WTC11 (cell line): ENCODE measurements around the gene ITGA11. TPM values are rescaled to one million over a fixed set of nuclear protein-coding genes. Genes with fewer than 3 reads are reported as not detected.

Experiments used
- ATAC-seq: fragments of 200-7000 bp; cut with Tn5 transposase; 2 replicates; pipeline ENCODE4 v1.10.0; 2021; ENCODE audit warnings: mild to moderate bottlenecking, moderate library complexity
- CTCF ChIA-PET: fragments of 300-600 bp; sonication (Branson Sonifier 250); formaldehyde crosslinking; loops from one replicate; lab custom pipeline; 2021; ENCODE audit warnings: antibody characterized with exemption; lab: Charles Lee
- POLR2A ChIA-PET: fragments of 350-600 bp; sonication (Branson Sonifier 250); formaldehyde crosslinking; loops from one replicate; lab custom pipeline; 2021; ENCODE audit warnings: antibody characterized with exemption; lab: Charles Lee
- DNase-seq: peaks from one replicate; pipeline ENCODE4 v3.0.0; 2021; ENCODE audit warnings: low spot score
- H3K27ac Mint-ChIP-seq: 2 replicates; pipeline ENCODE4 v1.8.0; 2021; ENCODE audit warnings: mixed read lengths
- H3K27me3 Mint-ChIP-seq: 2 replicates; pipeline ENCODE4 v1.8.0; 2021; ENCODE audit warnings: low read depth, mild to moderate bottlenecking, moderate library complexity, mixed read lengths
- H3K36me3 Mint-ChIP-seq: 2 replicates; pipeline ENCODE4 v1.8.0; 2021; ENCODE audit warnings: mixed read lengths
- H3K4me1 Mint-ChIP-seq: 2 replicates; pipeline ENCODE4 v1.8.0; 2022; ENCODE audit warnings: mixed read lengths
- H3K4me3 Mint-ChIP-seq: 2 replicates; pipeline ENCODE4 v1.8.0; 2021; ENCODE audit warnings: mild to moderate bottlenecking, moderate library complexity, mixed read lengths
- H3K9me3 Mint-ChIP-seq: 2 replicates; pipeline ENCODE4 v1.8.0; 2021; ENCODE audit warnings: mixed read lengths
- ATF1 ChIP-seq: sonication (generic); formaldehyde crosslinking; IDR thresholded peaks from 2 replicates; pipeline ENCODE4 v1.8.1; 2023; ENCODE audit warnings: mild to moderate bottlenecking, moderate library complexity, missing genetic modification reagents
- CBFB ChIP-seq: sonication (generic); formaldehyde crosslinking; IDR thresholded peaks from 2 replicates; pipeline ENCODE4 v1.8.1; 2022; ENCODE audit warnings: mild to moderate bottlenecking, low read depth, missing genetic modification reagents
- E2F5 ChIP-seq: sonication (generic); formaldehyde crosslinking; IDR thresholded peaks from 2 replicates; pipeline ENCODE4 v1.8.1; 2022; ENCODE audit warnings: mild to moderate bottlenecking, moderate library complexity, missing genetic modification reagents
- FOXP4 ChIP-seq: sonication (generic); formaldehyde crosslinking; IDR thresholded peaks from 2 replicates; pipeline ENCODE4 v1.8.0; 2022; ENCODE audit warnings: mild to moderate bottlenecking, missing genetic modification reagents
- GTF2I ChIP-seq: fragments of 250-450 bp; sonication (Bioruptor Pico); conservative IDR thresholded peaks from 2 replicates; pipeline ENCODE4 v1.4.0; 2021; ENCODE audit warnings: mild to moderate bottlenecking
- HMGXB4 ChIP-seq: sonication (generic); formaldehyde crosslinking; IDR thresholded peaks from 2 replicates; pipeline ENCODE4 v1.8.1; 2023; ENCODE audit warnings: mild to moderate bottlenecking, moderate library complexity, missing genetic modification reagents
- PRDM15 ChIP-seq: sonication (generic); formaldehyde crosslinking; IDR thresholded peaks from 2 replicates; pipeline ENCODE4 v1.8.0; 2022; ENCODE audit warnings: missing genetic modification reagents
- TEAD1 ChIP-seq: sonication (generic); formaldehyde crosslinking; IDR thresholded peaks from 2 replicates; pipeline ENCODE4 v1.8.0; 2022; ENCODE audit warnings: mild to moderate bottlenecking, missing genetic modification reagents
- USF2 ChIP-seq: sonication (generic); formaldehyde crosslinking; IDR thresholded peaks from 2 replicates; pipeline ENCODE4 v1.8.1; 2023; ENCODE audit warnings: mild to moderate bottlenecking, missing genetic modification reagents, moderate library complexity
- ZNF423 ChIP-seq: fragments of 250-450 bp; sonication (Bioruptor Pico); IDR thresholded peaks from 2 replicates; pipeline ENCODE4 v2.1.2; 2022; ENCODE audit warnings: mild to moderate bottlenecking, moderate library complexity
- ZNF425 ChIP-seq: fragments of 250-450 bp; sonication (Bioruptor Pico); conservative IDR thresholded peaks from 2 replicates; pipeline ENCODE4 v1.9.0; 2021; ENCODE audit warnings: mild to moderate bottlenecking
- total RNA-seq: library from RNA; stranded (reverse); gene quantifications from 3 replicates; pipeline ENCODE4 v1.2.3, GENCODE V29; 2021

ITGA11 gene
- total RNA-seq, 1 experiment from 2014 or later, result 0.15 TPM

- no peak for TF ChIP-seq E2F5 (CRISPR knock-in tag)
- TF ChIP-seq FOXP4 (CRISPR knock-in tag), result no peak
- TF ChIP-seq USF2 (CRISPR knock-in tag), result no peak
- no peak for TF ChIP-seq TEAD1
- no peak for TF ChIP-seq GTF2I (CRISPR knock-in tag)
- POLR2A ChIA-PET, result no interaction called here
- Mint-ChIP-seq H3K36me3 (no peaks in the 10 kb centered on the region), H3K4me3 (no peak overlapping the region), H3K27me3 (no peaks in the 10 kb centered on the region), H3K9me3 (0 out of 2 replicates have a peak, but pooled peaks cover 4% of the 10 kb centered on the region), H3K4me1 (no peaks in the 10 kb centered on the region), H3K27ac (no peak overlapping the region)
- CTCF ChIA-PET, result no interaction called here
- DNase-seq, result no peak
- ATAC-seq, result no peak
Observed at GRCh38 chr15:68478853-68479252, 46.9 kb upstream of the ITGA11 start.

GRCh38 chr15:68475449-68475848, 43.5 kb upstream of the ITGA11 start:
- H3K27ac Mint-ChIP-seq, result no peak overlapping the region
- H3K9me3 Mint-ChIP-seq, result no peaks in the 10 kb centered on the region
- no peaks in the 10 kb centered on the region for H3K27me3 Mint-ChIP-seq
- ChIA-PET CTCF (no interaction called here), POLR2A (no interaction called here)
- no peaks in the 10 kb centered on the region for H3K4me1 Mint-ChIP-seq
- TF ChIP-seq ATF1 (CRISPR knock-in tag) (no peak), ZNF425 (CRISPR knock-in tag) (no peak), ZNF423 (CRISPR knock-in tag) (no peak), HMGXB4 (CRISPR knock-in tag) (no peak), CBFB (CRISPR knock-in tag) (no peak), PRDM15 (CRISPR knock-in tag) (no peak)
- DNase-seq (no peak), ATAC-seq (no peak)
- no peaks in the 10 kb centered on the region for H3K36me3 Mint-ChIP-seq
- no peak overlapping the region for H3K4me3 Mint-ChIP-seq
